ENCODE results near the gene MGAT4B. TPM values are rescaled to one million over a fixed set of nuclear protein-coding genes. Genes with fewer than 3 reads are reported as not detected.
A peak's percentile ranks its signal among the peaks of the same experiment; 100 is the strongest.

Gene MGAT4B
- total RNA-seq, 1 donor from 2014 or later = 207 TPM

GRCh38 chr5:179829732-179830435 is 23.2 kb upstream of the MGAT4B start:
- TF ChIP-seq CTCF (IDR thresholded peaks at IDR 0.05) = no peak
- Histone ChIP-seq H3K36me3 (peaks cover 93 to 96% of the 10 kb centered on the region in 2 donors), H3K27ac (no peak overlapping the region), H3K9me3 (no peaks in the 10 kb centered on the region), H3K27me3 (no peaks in the 10 kb centered on the region), H3K4me3 (no peak overlapping the region), H3K4me1 (peaks cover 0 to 10% of the 10 kb centered on the region in 2 donors)
- intact Hi-C loops (cut with DNase I) = no loop called here
- no peak for DNase-seq (ENCODE audit: low spot score in 2 of 2)

DNA sequence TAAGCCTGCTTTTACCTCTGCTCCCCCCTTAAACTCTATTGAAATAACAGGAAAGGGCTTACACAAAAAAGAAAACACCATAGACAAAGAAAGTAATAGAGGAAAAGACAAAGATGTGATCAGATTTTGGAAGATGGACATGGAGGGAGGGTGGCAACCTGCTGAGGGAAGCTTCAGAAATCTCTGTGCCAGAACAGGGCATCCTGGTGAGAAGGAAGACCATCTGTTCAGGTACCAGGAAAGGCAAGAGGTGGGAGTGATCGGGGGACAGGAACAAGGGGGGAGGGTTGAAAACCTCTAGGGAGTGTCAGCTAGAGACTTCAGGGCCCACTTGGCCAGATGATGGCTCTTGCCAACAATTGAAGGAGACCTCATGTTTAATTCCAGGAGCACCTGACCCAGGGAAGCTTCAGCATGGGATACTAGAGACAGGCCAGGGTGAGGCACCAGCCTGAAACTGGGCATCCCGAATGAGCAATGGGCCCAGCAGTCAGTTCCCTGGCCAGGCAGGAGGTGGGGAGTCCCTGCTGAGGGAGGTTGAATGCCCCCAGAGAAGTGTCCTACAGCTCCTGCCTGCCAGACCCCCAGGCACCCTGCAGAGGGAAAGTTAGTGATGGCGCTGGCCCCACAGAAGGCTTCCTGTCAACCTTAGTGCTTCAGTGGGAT is 22.2 kb upstream of the MGAT4B start:
- TF ChIP-seq CTCF (IDR thresholded peaks at IDR 0.05) = no peak
- DNase-seq (ENCODE audit: low spot score in 2 of 2) = no peak
- peak overlapping the region in 1 of 2 donors; percentile 42 for H3K27ac ChIP-seq
- no peak overlapping the region for H3K4me3 ChIP-seq
- peaks cover 100% of the 10 kb centered on the region in 2 donors for H3K36me3 ChIP-seq
- no peaks in the 10 kb centered on the region for H3K27me3 ChIP-seq
- H3K9me3 ChIP-seq = no peaks in the 10 kb centered on the region
- peaks cover 3 to 19% of the 10 kb centered on the region in 2 donors for H3K4me1 ChIP-seq
- intact Hi-C loops (cut with DNase I) = no loop called here

DNA sequence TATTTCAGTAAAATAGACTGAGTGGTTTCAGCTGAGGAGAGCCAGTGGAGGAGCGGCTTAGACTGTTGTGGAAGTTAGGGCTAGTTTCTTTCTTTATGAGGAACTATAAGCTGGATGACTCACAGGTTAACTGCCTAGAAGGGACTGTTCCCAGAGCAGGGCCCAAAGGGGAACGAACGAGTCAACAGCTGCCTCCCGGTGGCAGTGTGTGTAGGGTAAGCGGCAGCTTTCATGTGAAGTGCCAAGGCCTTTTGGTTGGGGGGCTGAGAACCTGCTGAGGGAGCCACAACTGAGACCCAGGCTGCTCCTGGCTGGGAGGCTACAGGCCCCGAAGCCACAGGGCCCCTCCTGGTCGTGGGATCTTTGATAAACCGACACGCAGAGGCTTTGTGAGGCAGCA is 21.0 kb upstream of the MGAT4B start:
- Histone ChIP-seq H3K36me3 (peaks cover 96 to 100% of the 10 kb centered on the region in 2 donors), H3K4me1 (peaks cover 12 to 28% of the 10 kb centered on the region in 2 donors), H3K9me3 (no peaks in the 10 kb centered on the region), H3K4me3 (no peak overlapping the region), H3K27ac (peak overlapping the region; percentile 7 to 66), H3K27me3 (no peaks in the 10 kb centered on the region)
- intact Hi-C loops (cut with DNase I) = no loop called here
- no peak for DNase-seq (ENCODE audit: low spot score in 2 of 2)
- TF ChIP-seq CTCF (IDR thresholded peaks at IDR 0.05) = no peak

- no peak for TF ChIP-seq CTCF (IDR thresholded peaks at IDR 0.05)
- no peaks in the 10 kb centered on the region for H3K9me3 ChIP-seq
- peaks cover 18 to 36% of the 10 kb centered on the region in 2 donors for H3K4me1 ChIP-seq
- no peaks in the 10 kb centered on the region for H3K27me3 ChIP-seq
- H3K4me3 ChIP-seq = no peak overlapping the region
- H3K36me3 ChIP-seq = peaks cover 81 to 84% of the 10 kb centered on the region in 2 donors
- intact Hi-C loops (cut with DNase I) = no loop called here
- DNase-seq (ENCODE audit: low spot score in 2 of 2) = no peak
- no peak overlapping the region for H3K27ac ChIP-seq
Measured at GRCh38 chr5:179825655-179826182, 19.1 kb upstream of the MGAT4B start.

GRCh38 chr5:179824745-179825112 is 18.1 kb upstream of the MGAT4B start:
- Histone ChIP-seq H3K4me1 (peaks cover 24 to 38% of the 10 kb centered on the region in 2 donors), H3K4me3 (peak overlapping the region in 1 of 2 donors; percentile 19), H3K27ac (no peak overlapping the region), H3K27me3 (no peaks in the 10 kb centered on the region), H3K9me3 (no peaks in the 10 kb centered on the region), H3K36me3 (peaks cover 71 to 74% of the 10 kb centered on the region in 2 donors)
- intact Hi-C loops (cut with DNase I) = loop anchor here (5.0 kb wide), 1 partner anchor 33 kb away; the partner anchor contains the start of gene MRNIP
- DNase-seq (ENCODE audit: low spot score in 2 of 2) = no peak
- TF ChIP-seq CTCF (IDR thresholded peaks at IDR 0.05) = no peak
